22Rv1 (cell line): ENCODE data around the gene INHA.

Experiments used
- CTCF ChIP-seq: fragments of 450-650 bp; IDR thresholded peaks from 2 replicates; pipeline ENCODE4 v1.5.1; 2017; ENCODE audit warnings: mild to moderate bottlenecking
- ZFX ChIP-seq: fragments of 450-650 bp; IDR thresholded peaks from 2 replicates; pipeline ENCODE4 v1.6.1; 2017; ENCODE audit warnings: antibody characterized with exemption, borderline replicate concordance

- no peak for TF ChIP-seq CTCF
- no peak for TF ChIP-seq ZFX
These were observed 32.0 kb upstream of the INHA start for GRCh38 chr2:219539926-219540678.
